Measurements from ENCODE around the gene DLG1.

DNA sequence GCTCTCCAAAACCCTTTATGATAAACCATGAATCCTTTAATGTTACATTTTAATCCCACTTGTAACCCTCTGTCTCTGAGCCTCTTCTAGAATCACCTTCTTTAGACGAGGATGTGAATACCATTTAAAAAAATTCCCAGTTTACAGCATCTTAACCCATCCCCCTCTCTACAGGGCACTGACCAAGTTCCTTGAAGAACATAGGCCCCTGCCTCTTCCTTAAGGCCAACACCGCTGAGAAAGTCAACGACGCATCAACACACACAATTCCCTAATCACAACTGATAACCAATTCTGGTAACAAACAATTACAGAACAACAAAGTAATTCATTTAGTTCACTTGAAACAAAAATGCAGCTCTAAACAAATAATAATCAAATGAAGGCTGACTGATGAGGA lies 130.3 kb downstream of the DLG1 start:
- no peak for TF ChIP-seq POLR2A (IDR thresholded peaks at IDR 0.05; ENCODE audit: low read length)
- TF ChIP-seq GATA1 (IDR thresholded peaks at IDR 0.05; ENCODE audit: low read depth, low read length): no peak
